ENCODE data around the gene GLI1. TPM values are rescaled to one million over a fixed set of nuclear protein-coding genes. Genes with fewer than 3 reads are reported as not detected.

Gene GLI1
- polyA plus RNA-seq, 1 donor (not counting 4 experiments of a cell fraction or from before 2014, with no cell fraction given), result 1.0 TPM

- no peak overlapping the region for H3K27ac ChIP-seq (ENCODE audit: control insufficient read depth, insufficient read depth, low read length)
- TF ChIP-seq CTCF (optimal IDR thresholded peaks at IDR 0.05 in 1 of 3, IDR thresholded peaks at IDR 0.05 in 1 of 3, conservative IDR thresholded peaks at IDR 0.05 in 1 of 3; ENCODE audit: extremely low read depth in 1 of 3, insufficient read depth in 2 of 3, low read length in 3 of 3) (no peak), EZH2 (IDR thresholded peaks at IDR 0.05; ENCODE audit: low read length) (no peak)
- DNase-seq (ENCODE audit: low read depth, low spot score), result no peak
- no peak overlapping the region for H3K4me2 ChIP-seq (ENCODE audit: control insufficient read depth, extremely low read depth, insufficient read depth, low read depth, low read length)
- dilution Hi-C loops (cut with MboI; ENCODE audit: extremely low pct_ligation_motif_present, low sequenced_read_pairs), result no loop called here
- H4K20me1 ChIP-seq (ENCODE audit: control insufficient read depth, extremely low read depth, insufficient read depth, low read length), result no peaks in the 10 kb centered on the region
- H3K79me2 ChIP-seq (ENCODE audit: control insufficient read depth, insufficient read depth, low read length), result peaks cover 17% of the 10 kb centered on the region
- H3K9me3 ChIP-seq (ENCODE audit: control insufficient read depth, low read depth, low read length), result no peaks in the 10 kb centered on the region
- no peak overlapping the region for H3K9ac ChIP-seq (ENCODE audit: control insufficient read depth, extremely low read depth, insufficient read depth, low read length)
- no peaks in the 10 kb centered on the region for H3K9me1 ChIP-seq (ENCODE audit: control insufficient read depth, extremely low read depth, insufficient read depth, low read length)
- H2AFZ ChIP-seq (ENCODE audit: control insufficient read depth, low read length), result no peak overlapping the region
- no peaks in the 10 kb centered on the region for H3K27me3 ChIP-seq (ENCODE audit: control insufficient read depth, extremely low read depth, insufficient read depth, low read length)
- no peak overlapping the region for H3K4me3 ChIP-seq (ENCODE audit: control insufficient read depth in 2 of 3, extremely low read depth in 1 of 3, insufficient read depth in 2 of 3, low read depth in 1 of 3, low read length in 3 of 3)
- FAIRE-seq, result no peak
- H3K36me3 ChIP-seq (ENCODE audit: control insufficient read depth in 2 of 2, extremely low read depth in 1 of 2, insufficient read depth in 2 of 2, low read length in 2 of 2), result peaks cover 0 to 8% of the 10 kb centered on the region in 2 experiments
- peaks cover 2% of the 10 kb centered on the region for H3K4me1 ChIP-seq (ENCODE audit: control insufficient read depth, extremely low read depth, insufficient read depth, low read length)
These were observed 41.3 kb upstream of the GLI1 start for GRCh38 chr12:57418255-57418654.

- Histone ChIP-seq H3K9me1 (ENCODE audit: control insufficient read depth, extremely low read depth, insufficient read depth, low read length) (no peaks in the 10 kb centered on the region), H3K79me2 (ENCODE audit: control insufficient read depth, insufficient read depth, low read length) (peaks cover 20% of the 10 kb centered on the region), H3K4me2 (ENCODE audit: control insufficient read depth, extremely low read depth, insufficient read depth, low read depth, low read length) (no peak overlapping the region), H4K20me1 (ENCODE audit: control insufficient read depth, extremely low read depth, insufficient read depth, low read length) (no peaks in the 10 kb centered on the region), H3K36me3 (ENCODE audit: control insufficient read depth in 2 of 2, extremely low read depth in 1 of 2, insufficient read depth in 2 of 2, low read length in 2 of 2) (peaks cover 0 to 8% of the 10 kb centered on the region in 2 experiments), H3K4me1 (ENCODE audit: control insufficient read depth, extremely low read depth, insufficient read depth, low read length) (peaks cover 2% of the 10 kb centered on the region), H3K27ac (ENCODE audit: control insufficient read depth, insufficient read depth, low read length) (no peak overlapping the region), H3K27me3 (ENCODE audit: control insufficient read depth, extremely low read depth, insufficient read depth, low read length) (no peaks in the 10 kb centered on the region), H3K4me3 (ENCODE audit: control insufficient read depth in 2 of 3, extremely low read depth in 1 of 3, insufficient read depth in 2 of 3, low read depth in 1 of 3, low read length in 3 of 3) (no peak overlapping the region), H2AFZ (ENCODE audit: control insufficient read depth, low read length) (no peak overlapping the region), H3K9me3 (ENCODE audit: control insufficient read depth, low read depth, low read length) (no peaks in the 10 kb centered on the region), H3K9ac (ENCODE audit: control insufficient read depth, extremely low read depth, insufficient read depth, low read length) (no peak overlapping the region)
- no peak for DNase-seq (ENCODE audit: low read depth, low spot score)
- dilution Hi-C loops (cut with MboI; ENCODE audit: extremely low pct_ligation_motif_present, low sequenced_read_pairs), result no loop called here
- no peak for TF ChIP-seq EZH2 (IDR thresholded peaks at IDR 0.05; ENCODE audit: low read length)
- no peak for TF ChIP-seq CTCF (optimal IDR thresholded peaks at IDR 0.05 in 1 of 3, IDR thresholded peaks at IDR 0.05 in 1 of 3, conservative IDR thresholded peaks at IDR 0.05 in 1 of 3; ENCODE audit: extremely low read depth in 1 of 3, insufficient read depth in 2 of 3, low read length in 3 of 3)
- FAIRE-seq, result no peak
These were observed 40.1 kb upstream of the GLI1 start for GRCh38 chr12:57419495-57419894.
